HS-27A (cell line): Measurements from ENCODE around the gene WDR5B.

Source experiments
- DNase-seq: peaks from one replicate; pipeline ENCODE4 v3.0.0-alpha.2; 2012; ENCODE audit warnings: low read depth, missing footprints

WDR5B gene

DNA sequence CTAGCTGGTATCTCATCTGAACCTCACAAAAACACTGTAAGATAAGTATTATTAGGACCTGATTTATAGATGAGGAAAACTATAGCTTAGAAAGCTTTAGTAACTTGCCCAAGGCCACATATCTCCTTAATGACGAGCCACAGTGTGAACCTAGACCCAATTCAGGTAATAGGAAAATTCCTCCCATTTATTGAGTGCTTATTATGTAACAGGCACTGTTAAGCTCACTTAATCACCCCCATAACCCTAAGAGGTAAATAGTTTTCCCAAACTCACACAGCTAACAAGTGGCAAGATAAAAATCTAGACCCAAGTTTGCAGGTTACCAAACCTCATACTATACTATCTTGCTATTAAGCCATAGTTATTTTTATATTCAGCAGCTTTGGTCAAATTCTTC is 7.9 kb downstream of the WDR5B start:
- no peak for DNase-seq

- no peak for DNase-seq
Observed at GRCh38 chr3:122406198-122406597, 9.7 kb downstream of the WDR5B start.

GRCh38 chr3:122405015-122405414 is 10.8 kb downstream of the WDR5B start:
- DNase-seq, result no peak

DNA sequence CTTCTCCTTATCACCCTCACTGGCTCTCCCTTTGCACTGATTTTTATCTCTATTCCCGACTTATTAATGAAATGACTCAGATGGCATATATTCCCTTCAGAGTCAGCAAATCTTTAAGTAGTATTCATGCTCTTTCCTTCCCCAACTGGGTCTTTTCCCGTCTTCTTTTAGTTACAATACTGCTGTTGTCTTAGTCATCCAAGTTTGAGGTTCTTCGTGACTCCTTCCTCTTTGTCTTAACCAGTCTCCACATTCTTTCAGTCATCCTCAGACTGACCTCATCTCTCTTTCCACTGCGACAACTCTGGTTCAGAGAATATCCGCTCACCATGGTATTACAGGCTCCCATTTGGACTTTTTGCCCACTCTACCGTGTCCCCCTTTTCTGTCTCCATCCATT is 12.4 kb downstream of the WDR5B start:
- no peak for DNase-seq

GRCh38 chr3:122398920-122399319 is 16.9 kb downstream of the WDR5B start:
- no peak for DNase-seq

DNA sequence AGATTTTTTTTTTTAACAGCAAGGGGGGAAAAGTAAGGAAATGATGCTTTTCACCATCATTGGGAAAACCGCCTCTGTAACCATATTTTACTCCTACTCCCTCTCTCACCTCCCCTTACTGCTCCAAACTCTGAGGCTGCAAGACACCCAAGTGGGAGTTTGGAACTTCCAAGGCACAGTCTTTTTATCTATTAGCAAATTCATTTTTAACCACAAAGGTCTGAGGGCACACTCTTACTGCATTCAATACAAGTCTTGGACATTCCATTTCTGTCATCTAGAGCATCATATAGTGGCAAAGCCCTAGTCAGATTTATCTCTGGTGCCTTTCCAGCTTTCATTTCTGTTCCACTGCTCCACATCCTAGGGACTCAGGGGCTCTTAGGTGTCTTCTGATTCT is 18.7 kb downstream of the WDR5B start:
- no peak for DNase-seq

GRCh38 chr3:122396511-122396910 is 19.4 kb downstream of the WDR5B start:
- no peak for DNase-seq

- no peak for DNase-seq
Observed at GRCh38 chr3:122395582-122395981, 20.3 kb downstream of the WDR5B start.

DNA sequence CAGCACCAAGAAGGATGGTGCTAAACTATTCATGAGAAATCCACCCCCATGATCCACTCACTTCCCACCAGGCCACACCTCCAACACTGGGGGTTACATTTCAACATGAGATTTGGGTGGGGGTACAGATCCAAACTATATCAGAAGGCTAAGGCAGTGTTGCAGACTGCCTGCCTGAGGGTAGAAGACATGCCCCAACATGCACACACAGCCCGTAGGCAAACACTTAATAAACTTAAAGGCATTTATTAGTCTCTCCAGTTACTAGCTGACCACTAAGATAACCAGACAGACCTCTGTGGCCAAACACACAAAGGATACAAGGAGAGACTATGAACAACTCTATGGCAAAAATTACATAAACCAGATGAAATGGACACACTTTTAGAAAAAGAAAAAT is 21.7 kb downstream of the WDR5B start:
- DNase-seq, result no peak

GRCh38 chr3:122392868-122393844 is 22.7 kb downstream of the WDR5B start:
- no peak for DNase-seq

DNA sequence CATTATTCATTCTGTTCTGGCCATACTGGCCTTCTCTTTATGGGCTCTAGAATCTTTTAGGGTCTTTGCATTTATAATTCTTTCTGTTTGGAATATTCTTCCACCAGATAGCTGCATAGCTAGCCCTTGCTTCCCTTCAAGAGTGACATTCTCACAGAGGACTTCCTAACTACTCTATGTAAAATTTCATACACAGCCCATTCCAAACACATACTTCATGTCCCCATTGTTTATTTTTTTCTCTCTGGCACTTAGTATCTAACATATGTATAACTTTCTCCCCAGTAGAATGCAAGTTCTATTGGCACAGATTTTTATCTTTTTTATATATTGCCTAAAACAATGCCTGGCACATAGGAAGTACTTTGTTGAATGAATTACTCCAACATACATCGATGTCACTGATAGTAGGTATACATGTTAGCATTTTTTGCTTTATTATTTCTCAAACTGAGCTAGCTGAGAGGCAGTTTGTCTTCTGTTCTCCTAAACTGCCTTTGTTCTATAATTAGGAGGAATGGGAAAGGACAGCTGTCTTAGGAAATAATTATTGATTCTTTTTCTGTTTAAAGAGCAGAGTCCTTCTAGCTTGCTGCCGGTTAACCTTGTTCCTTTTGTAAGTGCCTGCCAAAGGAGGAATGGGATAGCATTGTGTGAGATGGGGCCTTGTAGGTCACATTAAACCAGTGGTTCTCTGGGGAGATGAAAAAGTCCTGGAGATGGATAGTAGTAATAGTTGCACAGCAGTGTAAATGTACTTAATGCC is 24.0 kb downstream of the WDR5B start:
- DNase-seq, result no peak

DNA sequence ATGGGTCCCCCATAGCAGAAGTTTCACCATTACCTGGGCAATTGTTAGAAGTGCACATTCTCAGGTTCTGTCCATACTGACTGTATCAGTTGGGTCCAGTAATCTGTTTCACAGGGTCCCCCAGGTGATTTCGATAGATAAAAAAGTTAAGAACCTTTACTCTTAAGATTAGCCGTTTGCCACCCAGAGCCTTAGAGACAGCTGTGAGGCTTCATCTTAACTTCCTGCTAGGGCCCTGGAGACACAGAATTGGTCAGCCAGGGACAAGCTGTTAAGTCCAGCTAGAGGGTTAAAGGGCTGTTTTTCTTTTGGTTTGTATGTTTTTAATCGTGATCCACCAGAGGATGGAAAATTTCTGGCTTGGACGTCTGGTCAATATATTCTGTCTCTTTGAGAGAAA is 25.2 kb downstream of the WDR5B start:
- DNase-seq, result no peak

DNA sequence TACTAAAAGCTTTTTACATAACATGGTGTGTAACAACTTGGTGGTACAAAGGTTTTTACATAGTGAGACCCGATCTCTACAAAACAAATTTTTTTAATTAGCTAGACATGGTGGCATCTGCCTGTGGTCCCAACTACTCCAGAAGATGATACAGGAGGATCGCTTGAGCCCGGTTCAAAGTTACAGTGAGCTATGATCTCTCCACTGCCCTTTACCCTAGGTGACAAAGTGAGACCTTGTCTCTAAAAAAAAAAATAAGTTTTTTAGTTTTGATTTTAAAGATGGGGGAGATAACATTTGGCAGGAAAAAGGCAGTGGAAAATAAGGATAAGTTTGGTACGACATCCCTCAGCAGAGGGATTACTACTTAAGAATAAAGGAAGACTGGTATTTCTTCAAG is 26.0 kb downstream of the WDR5B start:
- DNase-seq, result no peak

- no peak for DNase-seq
Observed at GRCh38 chr3:122389197-122389596, 26.7 kb downstream of the WDR5B start.

- no peak for DNase-seq
Observed at GRCh38 chr3:122387709-122388108, 28.2 kb downstream of the WDR5B start.

GRCh38 chr3:122383771-122384697 is 31.8 kb downstream of the WDR5B start, which contains the start of gene FAM162A:
Gene FAM162A, plus strand, starts transcription at chr3:122384182. Its CDS starts 84 bp downstream, at chr3:122384266.
- DNase-seq, result peak; percentile 84

DNA sequence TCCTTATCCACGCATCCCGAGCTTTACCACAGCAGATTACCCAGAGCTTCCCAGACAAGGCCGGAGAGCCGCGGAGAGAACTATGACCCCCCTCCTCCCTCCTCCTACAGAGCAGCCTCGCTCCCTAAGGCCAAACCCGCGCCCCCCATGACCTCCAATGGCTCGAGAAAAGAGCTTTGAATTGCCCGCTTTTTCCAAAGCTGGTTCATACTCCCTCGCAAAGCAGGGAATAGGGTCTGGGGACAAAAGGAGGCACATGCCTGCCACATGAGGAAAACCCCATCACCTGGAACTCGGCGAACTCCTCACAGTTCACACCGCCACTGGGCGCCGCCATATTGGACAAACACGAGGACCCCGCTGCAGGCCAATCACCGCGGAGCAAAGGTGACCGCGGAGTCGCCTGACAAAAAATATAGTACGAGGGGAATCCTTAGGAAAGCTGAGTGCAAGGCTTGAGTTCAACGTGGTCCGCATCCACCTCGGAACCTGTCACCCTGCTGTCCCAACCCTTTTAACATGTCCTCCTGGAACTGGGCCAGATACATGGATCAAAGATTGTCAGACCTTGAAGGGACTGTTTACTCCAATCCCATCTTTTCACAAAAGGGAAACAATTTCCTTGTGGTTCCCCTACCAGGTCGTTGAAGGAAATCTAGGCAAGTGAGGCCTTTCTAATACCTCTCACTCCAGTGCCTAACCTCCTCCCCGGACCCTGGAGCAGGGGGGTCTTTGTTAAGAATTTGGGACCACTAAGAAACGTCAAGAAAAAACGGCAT is 32.8 kb downstream of the WDR5B start, which contains the start of gene MIX23:
MIX23 (minus strand) TSS at position 344 of the 779 bp plus-strand sequence; CDS start at position 337, 7 bp downstream.
- peak; percentile 77 for DNase-seq

- DNase-seq, result no peak
Observed at GRCh38 chr3:122377975-122378374, 37.9 kb downstream of the WDR5B start.

- DNase-seq, result no peak
Observed at GRCh38 chr3:122374034-122374433, 41.8 kb downstream of the WDR5B start.

DNA sequence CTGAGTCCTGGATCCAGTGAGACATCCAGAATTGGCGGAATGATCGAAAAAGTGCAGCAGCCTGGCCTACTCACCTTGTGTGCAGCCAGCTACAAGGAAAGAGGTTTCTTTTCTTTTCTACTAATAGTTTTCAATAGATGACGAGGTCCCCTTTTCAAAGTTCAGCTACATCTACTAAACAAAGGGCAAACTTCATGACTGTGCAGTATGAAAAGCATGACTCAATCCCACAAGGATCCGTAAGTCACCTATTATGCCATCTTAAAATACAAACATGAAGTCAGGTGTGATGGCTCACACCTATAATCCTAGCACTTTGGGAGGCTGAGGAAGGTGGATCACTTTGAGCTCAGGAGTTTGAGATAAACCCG is 49.5 kb downstream of the WDR5B start:
- DNase-seq, result no peak
